Neural progenitor cell (in vitro differentiated cells): Measurements from ENCODE around the gene SPATA13.
"Not testable (repeated sequence)": the region's sequence is repeated elsewhere in the genome, so short reads cannot be mapped to it uniquely, and the experiment has no call there.

Source experiments
- CTCF ChIP-seq: fragments of 200-600 bp; sonication (generic); IDR thresholded peaks from 2 replicates; pipeline ENCODE4 v1.5.1; 2017; ENCODE audit warnings: antibody characterized with exemption, mild to moderate bottlenecking
- EZH2 ChIP-seq: fragments of 200-600 bp; sonication (generic); IDR thresholded peaks from 2 replicates; pipeline ENCODE4 v1.6.1; 2017; ENCODE audit warnings: antibody characterized with exemption, mild to moderate bottlenecking, moderate library complexity

DNA sequence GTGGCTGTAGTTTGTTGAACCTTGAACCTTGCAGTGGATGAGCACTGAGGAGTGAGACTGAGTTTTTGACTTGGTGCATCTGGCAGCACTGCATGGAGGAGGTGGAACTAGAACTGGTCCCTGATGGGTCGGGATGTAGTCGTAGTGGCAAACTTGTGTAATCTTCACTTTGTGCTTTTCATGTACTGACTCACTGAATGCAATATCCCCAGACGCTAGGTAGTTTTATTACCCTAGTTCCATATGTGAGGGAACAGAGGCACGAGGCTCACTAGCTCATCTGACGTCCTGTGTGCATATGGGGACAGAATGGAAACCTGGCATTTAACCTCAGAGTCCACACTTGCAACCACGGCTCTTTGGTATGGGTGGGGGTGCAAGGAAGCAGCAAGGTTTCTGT lies 159.1 kb downstream of the SPATA13 start:
- TF ChIP-seq CTCF, EZH2: not testable (repeated sequence)
